Aorta (tissue), 5 donors: ENCODE results near the gene S1PR1. TPM values are rescaled to one million over a fixed set of nuclear protein-coding genes. Genes with fewer than 3 reads are reported as not detected.
"Not testable (repeated sequence)": the region's sequence is repeated elsewhere in the genome, so short reads cannot be mapped to it uniquely, and the experiment has no call there.

Experiments used
- ATAC-seq: fragments of 200-7000 bp; cut with Tn5 transposase; one replicate; pipeline ENCODE4 v1.9.1; 2022; ENCODE audit warnings: moderate library complexity; ENCODE audit not compliant: low FRiP score
- DNase-seq, 2 donors: peaks; one replicate each; pipeline ENCODE4 v3.0.0-alpha.2; 2020
- H3K27ac ChIP-seq, 2 donors: one replicate each; pipeline ENCODE4 v1.5.1; 2013; ENCODE audit warnings: low read length in 2 of 2, mild to moderate bottlenecking in 2 of 2, moderate library complexity in 2 of 2, control low read depth in 1 of 2, inconsistent platforms in 1 of 2, low read depth in 1 of 2
- H3K27me3 ChIP-seq, 2 donors: one replicate each; pipeline ENCODE4 v1.6.1; 2013; ENCODE audit warnings: control low read depth in 1 of 2, low read length in 1 of 2, mild to moderate bottlenecking in 1 of 2, moderate library complexity in 1 of 2; ENCODE audit not compliant: insufficient read depth in 2 of 2, control insufficient read depth in 1 of 2
- H3K36me3 ChIP-seq, 2 donors: one replicate each; pipeline ENCODE4 v1.6.1; 2013; ENCODE audit warnings: control low read depth in 1 of 2, low read length in 1 of 2, mild to moderate bottlenecking in 1 of 2; ENCODE audit not compliant: insufficient read depth in 2 of 2, control insufficient read depth in 1 of 2
- H3K4me1 ChIP-seq, 2 donors: one replicate each; pipeline ENCODE4 v1.6.1; 2013; ENCODE audit warnings: low read length in 2 of 2, control low read depth in 1 of 2, mild to moderate bottlenecking in 1 of 2, moderate library complexity in 1 of 2; ENCODE audit not compliant: insufficient read depth in 2 of 2, control insufficient read depth in 1 of 2
- H3K4me3 ChIP-seq, 2 donors: one replicate each; pipeline ENCODE4 v1.5.1; 2013; ENCODE audit warnings: low read length in 2 of 2, control low read depth in 1 of 2, mild to moderate bottlenecking in 1 of 2
- H3K9me3 ChIP-seq: one replicate; pipeline ENCODE4 v1.6.1; 2013; ENCODE audit warnings: mild to moderate bottlenecking, low read length; ENCODE audit not compliant: control insufficient read depth
- WGBS, 2 donors: extraction: QIAGEN DNeasy Blood & Tissue Kit; methylation state at CpG; one replicate each; pipeline ENCODE4 v1.1.7; 2013; 5-methylcytosine and 5-hydroxymethylcytosine counted together
- intact Hi-C, 2 donors: fragments of 100-400 bp; cut with DNase I; formaldehyde crosslinking; loops; one replicate each; pipeline versions ENCODE4 v1.14.2 to v1.15.0; 2022
- polyA plus RNA-seq, 2 donors: library from polyadenylated mRNA; stranded (reverse); fragments of 200-250 nt; gene quantifications; one replicate each; pipeline ENCODE4 v1.2.3, GENCODE V29; 2013
- total RNA-seq, 2 donors: library from RNA; stranded (reverse); fragmentation: NEBNext Ultra II Directional; extraction: Animal tissue kit (Norgen Biotek cat#: 25700); gene quantifications; one replicate each; pipeline ENCODE4 v1.2.1, GENCODE V29; 2021
- donor health status: healthy with polysubstance abuse.
- donor health status: Bipolar disorder and iron deficiency.
- donor health status: DM: no; HTN: no; CAD: no.
- donor health status: DM: no; HTN: no; CAD: no.
- donor health status: DM: yes; HTN: yes; CAD: no.

The S1PR1 gene
- total and polyA plus RNA-seq, 4 donors, result 3.1 to 71.0 (median 30.2) TPM

- ATAC-seq, result no peak
- Histone ChIP-seq H3K9me3 (no peaks in the 10 kb centered on the region), H3K4me1 (no peaks in the 10 kb centered on the region), H3K27ac (no peak overlapping the region), H3K4me3 (no peak overlapping the region), H3K27me3 (no peaks in the 10 kb centered on the region), H3K36me3 (no peaks in the 10 kb centered on the region)
- WGBS, 2 donors, result 96 to 99% methylated on average over 6 of the region's 6 CpGs
- DNase-seq, result no peak
- intact Hi-C loops, result no loop called here
Observed at GRCh38 chr1:101215363-101216011, 21.3 kb upstream of the S1PR1 start.

GRCh38 chr1:101216623-101217022, 20.2 kb upstream of the S1PR1 start:
- intact Hi-C loops, result no loop called here
- Histone ChIP-seq H3K36me3 (no peaks in the 10 kb centered on the region), H3K27ac (no peak overlapping the region), H3K9me3 (no peaks in the 10 kb centered on the region), H3K27me3 (no peaks in the 10 kb centered on the region), H3K4me1 (no peaks in the 10 kb centered on the region), H3K4me3 (no peak overlapping the region)
- ATAC-seq (no peak), DNase-seq (no peak)
- WGBS, 2 donors, result 79 to 84% methylated on average over 2 of the region's 2 CpGs

- ATAC-seq (no peak), DNase-seq (no peak)
- H3K9me3 ChIP-seq, result no peaks in the 10 kb centered on the region
- WGBS, 2 donors, result 92 to 94% methylated on average over 3 of the region's 3 CpGs
- H3K4me3 ChIP-seq, result no peak overlapping the region
- no peaks in the 10 kb centered on the region for H3K4me1 ChIP-seq
- no peaks in the 10 kb centered on the region for H3K36me3 ChIP-seq
- H3K27ac ChIP-seq, result no peak overlapping the region
- H3K27me3 ChIP-seq, result no peaks in the 10 kb centered on the region
- intact Hi-C loops, result no loop called here
Observed at GRCh38 chr1:101217148-101217547, 19.7 kb upstream of the S1PR1 start.

GRCh38 chr1:101218968-101219367, 17.9 kb upstream of the S1PR1 start:
- ATAC-seq, H3K4me1 ChIP-seq, H3K9me3 ChIP-seq, H3K36me3 ChIP-seq, H3K27me3 ChIP-seq, DNase-seq, intact Hi-C loops, H3K4me3 ChIP-seq, H3K27ac ChIP-seq: not testable (repeated sequence)
- WGBS, 2 donors, result 95 to 98% methylated on average over 6 of the region's 6 CpGs

- Histone ChIP-seq H3K4me1 (no peaks in the 10 kb centered on the region), H3K27ac (no peak overlapping the region), H3K9me3 (no peaks in the 10 kb centered on the region), H3K36me3 (no peaks in the 10 kb centered on the region), H3K4me3 (no peak overlapping the region), H3K27me3 (no peaks in the 10 kb centered on the region)
- intact Hi-C loops, result no loop called here
- WGBS, 2 donors, result 25 to 31% methylated on average over 11 of the region's 11 CpGs
- ATAC-seq, result no peak
- DNase-seq, result no peak
Observed at GRCh38 chr1:101219924-101220870, 16.6 kb upstream of the S1PR1 start.

GRCh38 chr1:101220906-101221305, 15.9 kb upstream of the S1PR1 start:
- H3K4me3 ChIP-seq, result no peak overlapping the region
- no peak for DNase-seq
- no peaks in the 10 kb centered on the region for H3K4me1 ChIP-seq
- no peak overlapping the region for H3K27ac ChIP-seq
- H3K36me3 ChIP-seq, result no peaks in the 10 kb centered on the region
- WGBS, 2 donors, result 94 to 96% methylated on average over 4 of the region's 4 CpGs
- intact Hi-C loops, result no loop called here
- no peaks in the 10 kb centered on the region for H3K9me3 ChIP-seq
- ATAC-seq, result no peak
- no peaks in the 10 kb centered on the region for H3K27me3 ChIP-seq

- Histone ChIP-seq H3K36me3 (no peaks in the 10 kb centered on the region), H3K9me3 (no peaks in the 10 kb centered on the region), H3K27ac (no peak overlapping the region), H3K4me3 (no peak overlapping the region), H3K27me3 (no peaks in the 10 kb centered on the region), H3K4me1 (no peaks in the 10 kb centered on the region)
- 97 to 100% methylated on average over 1 of the region's 1 CpG for WGBS, 2 donors
- intact Hi-C loops, result no loop called here
- no peak for DNase-seq
- ATAC-seq, result no peak
Observed at GRCh38 chr1:101221945-101222429, 14.8 kb upstream of the S1PR1 start.

GRCh38 chr1:101227837-101228236, 9.0 kb upstream of the S1PR1 start:
- no peaks in the 10 kb centered on the region for H3K36me3 ChIP-seq
- H3K27me3 ChIP-seq, result no peaks in the 10 kb centered on the region
- intact Hi-C loops, result no loop called here
- ATAC-seq (no peak), DNase-seq (no peak)
- no peak overlapping the region for H3K4me3 ChIP-seq
- no peak overlapping the region for H3K27ac ChIP-seq
- no peaks in the 10 kb centered on the region for H3K4me1 ChIP-seq
- WGBS, 2 donors, result 88 to 89% methylated on average over 2 of the region's 2 CpGs
- no peaks in the 10 kb centered on the region for H3K9me3 ChIP-seq
